Iris pigment epithelial cell (primary cell): Measurements from ENCODE around the gene FGFR3.
"Not testable (repeated sequence)": the region's sequence is repeated elsewhere in the genome, so short reads cannot be mapped to it uniquely, and the experiment has no call there.

Experiments used
- DNase-seq: peaks from one replicate; pipeline ENCODE4 v3.0.0-alpha.2; 2011; ENCODE audit warnings: low read depth

The FGFR3 gene

GRCh38 chr4:1819284-1819683, 26.2 kb downstream of the FGFR3 start:
- DNase-seq = no peak

GRCh38 chr4:1819816-1820215, 26.7 kb downstream of the FGFR3 start:
- no peak for DNase-seq

- no peak for DNase-seq
Observed at GRCh38 chr4:1821679-1822567, 28.8 kb downstream of the FGFR3 start.

- no peak for DNase-seq
Observed at GRCh38 chr4:1822568-1823544, 29.8 kb downstream of the FGFR3 start.

- no peak for DNase-seq
Observed at GRCh38 chr4:1823545-1823932, 30.4 kb downstream of the FGFR3 start.

- DNase-seq = no peak
Observed at GRCh38 chr4:1824746-1825145, 31.7 kb downstream of the FGFR3 start.

- DNase-seq = no peak
Observed at GRCh38 chr4:1825326-1825725, 32.2 kb downstream of the FGFR3 start.

- DNase-seq = no peak
Observed at GRCh38 chr4:1826531-1827350, 33.6 kb downstream of the FGFR3 start.

- DNase-seq = no peak
Observed at GRCh38 chr4:1830234-1830633, 37.1 kb downstream of the FGFR3 start.

GRCh38 chr4:1830642-1831228, 37.6 kb downstream of the FGFR3 start:
- no peak for DNase-seq

GRCh38 chr4:1831331-1831730, 38.2 kb downstream of the FGFR3 start:
- no peak for DNase-seq

GRCh38 chr4:1832690-1833089, 39.6 kb downstream of the FGFR3 start:
- no peak for DNase-seq

GRCh38 chr4:1833307-1834046, 40.4 kb downstream of the FGFR3 start:
- DNase-seq = no peak

- DNase-seq = no peak
Observed at GRCh38 chr4:1834047-1834775, 41.1 kb downstream of the FGFR3 start.

- DNase-seq = not testable (repeated sequence)
Observed at GRCh38 chr4:1835836-1836235, 42.7 kb downstream of the FGFR3 start.

GRCh38 chr4:1836650-1837049, 43.6 kb downstream of the FGFR3 start:
- no peak for DNase-seq

GRCh38 chr4:1837069-1837468, 44.0 kb downstream of the FGFR3 start:
- DNase-seq = no peak

GRCh38 chr4:1839282-1839681, 46.2 kb downstream of the FGFR3 start:
- no peak for DNase-seq

- no peak for DNase-seq
Observed at GRCh38 chr4:1841201-1841886, 48.3 kb downstream of the FGFR3 start.

- DNase-seq = no peak
Observed at GRCh38 chr4:1841887-1842210, 48.8 kb downstream of the FGFR3 start.
